LNCAP (cell line): ENCODE measurements around the gene FIBIN.

Experiments
- CTCF ChIP-seq: fragments of 450-650 bp; IDR thresholded peaks from 2 replicates; pipeline ENCODE4 v1.5.1; 2017; ENCODE audit warnings: mild to moderate bottlenecking

FIBIN gene

GRCh38 chr11:27020751-27021150 lies 26.8 kb downstream of the FIBIN start:
- TF ChIP-seq CTCF: no peak

- TF ChIP-seq CTCF: no peak
Measured at GRCh38 chr11:27022659-27023251, 28.8 kb downstream of the FIBIN start.

- TF ChIP-seq CTCF: no peak
Measured at GRCh38 chr11:27024865-27025264, 31.0 kb downstream of the FIBIN start.

- no peak for TF ChIP-seq CTCF
Measured at GRCh38 chr11:27025312-27025955, 31.5 kb downstream of the FIBIN start.

GRCh38 chr11:27025957-27026733 lies 32.2 kb downstream of the FIBIN start:
- no peak for TF ChIP-seq CTCF

- no peak for TF ChIP-seq CTCF
Measured at GRCh38 chr11:27028561-27028965, 34.7 kb downstream of the FIBIN start.

- no peak for TF ChIP-seq CTCF
Measured at GRCh38 chr11:27029966-27030365, 36.1 kb downstream of the FIBIN start.
